Measurements from ENCODE around the gene NCKAP5L. TPM values are rescaled to one million over a fixed set of nuclear protein-coding genes. Genes with fewer than 3 reads are reported as not detected.

NCKAP5L gene
- total RNA-seq, 1 experiment from 2014 or later = 20.9 TPM

GRCh38 chr12:49825971-49826421 is 2.2 kb downstream of the NCKAP5L start:
- no TSS peak for BruUV-seq (replicated peaks)
- Histone ChIP-seq H3K4me1 (replicated peaks; ENCODE audit: insufficient read depth) (peaks cover 14% of the 10 kb centered on the region), H3K9me3 (ENCODE audit: insufficient read depth, low read depth) (no peaks in the 10 kb centered on the region), H3K27me3 (ENCODE audit: insufficient read depth, low read depth) (no peaks in the 10 kb centered on the region), H3K4me3 (no peak overlapping the region), H4K20me1 (ENCODE audit: insufficient read depth) (peaks cover 19% of the 10 kb centered on the region; the same call in 1 of the 2 replicates), H3K36me3 (ENCODE audit: low read depth) (no peaks in the 10 kb centered on the region), H3K27ac (no peak overlapping the region), H3K4me2 (no peak overlapping the region), H2AFZ (no peak overlapping the region), H3K79me2 (ENCODE audit: low read depth) (peaks cover 24% of the 10 kb centered on the region; the same call in 1 of the 2 replicates), H3F3A (ENCODE audit: insufficient read depth, low read depth) (no peaks in the 10 kb centered on the region), H3K9me2 (ENCODE audit: insufficient read depth) (no peaks in the 10 kb centered on the region)
- no peak for TF ChIP-seq EZH2 (IDR thresholded peaks at IDR 0.05; ENCODE audit: low read depth)
- TF ChIP-seq, protein P1, sequence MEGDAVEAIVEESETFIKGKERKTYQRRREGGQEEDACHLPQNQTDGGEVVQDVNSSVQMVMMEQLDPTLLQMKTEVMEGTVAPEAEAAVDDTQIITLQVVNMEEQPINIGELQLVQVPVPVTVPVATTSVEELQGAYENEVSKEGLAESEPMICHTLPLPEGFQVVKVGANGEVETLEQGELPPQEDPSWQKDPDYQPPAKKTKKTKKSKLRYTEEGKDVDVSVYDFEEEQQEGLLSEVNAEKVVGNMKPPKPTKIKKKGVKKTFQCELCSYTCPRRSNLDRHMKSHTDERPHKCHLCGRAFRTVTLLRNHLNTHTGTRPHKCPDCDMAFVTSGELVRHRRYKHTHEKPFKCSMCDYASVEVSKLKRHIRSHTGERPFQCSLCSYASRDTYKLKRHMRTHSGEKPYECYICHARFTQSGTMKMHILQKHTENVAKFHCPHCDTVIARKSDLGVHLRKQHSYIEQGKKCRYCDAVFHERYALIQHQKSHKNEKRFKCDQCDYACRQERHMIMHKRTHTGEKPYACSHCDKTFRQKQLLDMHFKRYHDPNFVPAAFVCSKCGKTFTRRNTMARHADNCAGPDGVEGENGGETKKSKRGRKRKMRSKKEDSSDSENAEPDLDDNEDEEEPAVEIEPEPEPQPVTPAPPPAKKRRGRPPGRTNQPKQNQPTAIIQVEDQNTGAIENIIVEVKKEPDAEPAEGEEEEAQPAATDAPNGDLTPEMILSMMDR (conservative IDR thresholded peaks at IDR 0.05) = no peak
- intact Hi-C loops (cut with micrococcal nuclease; ENCODE audit: unreplicated experiment) = no loop called here
- ChIA-PET CTCF (interaction anchor here (0.6 to 0.9 kb wide), 2 partner anchors 14 to 440 kb away, joined by 3 to 5 read pairs; no protein-coding TSS in a partner anchor), POLR2A (ENCODE audit: unreplicated experiment) (interaction anchor here (0.6 kb wide), 1 partner anchor 828 kb away, joined by 9 read pairs; no protein-coding TSS in a partner anchor)
- DNase-seq = no peak

DNA sequence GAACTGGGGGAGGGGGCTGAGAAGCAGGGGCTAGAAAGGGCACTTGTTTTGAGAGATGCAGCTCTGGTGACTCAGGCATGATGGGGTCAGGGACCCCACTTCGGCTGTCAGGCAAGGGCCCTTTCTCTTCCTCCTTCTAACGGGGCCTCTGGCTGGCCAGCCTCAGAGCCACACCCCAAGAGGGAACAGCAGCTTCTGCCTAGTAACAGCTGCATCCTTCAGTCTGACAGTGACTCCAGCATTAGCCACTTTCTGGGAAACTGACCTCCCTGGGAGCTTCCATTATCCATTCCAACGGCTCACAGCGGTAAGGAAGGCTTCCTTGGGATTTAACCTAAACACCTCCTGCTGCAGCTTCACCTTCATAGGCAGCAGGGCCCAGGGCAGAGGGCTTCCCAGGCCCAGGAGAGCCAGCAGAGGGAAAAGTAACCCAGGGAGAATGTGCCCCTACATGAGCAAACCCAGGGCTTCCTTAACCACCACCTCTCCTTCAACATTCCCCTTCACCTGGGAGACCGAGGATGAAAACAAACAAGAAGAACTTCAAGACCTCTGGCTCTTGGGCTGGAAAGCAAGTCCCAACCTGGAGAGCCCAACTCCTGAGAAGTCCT is 2.7 kb downstream of the NCKAP5L start:
- peaks cover 14% of the 10 kb centered on the region for H3K4me1 ChIP-seq (replicated peaks; ENCODE audit: insufficient read depth)
- intact Hi-C loops (cut with micrococcal nuclease; ENCODE audit: unreplicated experiment) = no loop called here
- H2AFZ ChIP-seq = no peak overlapping the region
- no peaks in the 10 kb centered on the region for H3K27me3 ChIP-seq (ENCODE audit: insufficient read depth, low read depth)
- H3K4me3 ChIP-seq = no peak overlapping the region
- no peaks in the 10 kb centered on the region for H3K36me3 ChIP-seq (ENCODE audit: low read depth)
- TF ChIP-seq EZH2 (IDR thresholded peaks at IDR 0.05; ENCODE audit: low read depth) = no peak
- TF ChIP-seq, protein P1 (conservative IDR thresholded peaks at IDR 0.05) = no peak
- POLR2A ChIA-PET (ENCODE audit: unreplicated experiment) = interaction anchor here (0.5 kb wide), 1 partner anchor 429 kb away, joined by 18 read pairs; no protein-coding TSS in a partner anchor
- CTCF ChIA-PET = interaction anchor here (0.6 to 0.9 kb wide), 2 partner anchors 14 to 440 kb away, joined by 3 to 5 read pairs; no protein-coding TSS in a partner anchor
- no peak for DNase-seq
- no peaks in the 10 kb centered on the region for H3K9me3 ChIP-seq (ENCODE audit: insufficient read depth, low read depth)
- H3K79me2 ChIP-seq (ENCODE audit: low read depth) = peaks cover 24% of the 10 kb centered on the region; the same call in 1 of the 2 replicates
- H3F3A ChIP-seq (ENCODE audit: insufficient read depth, low read depth) = no peaks in the 10 kb centered on the region
- no peaks in the 10 kb centered on the region for H3K9me2 ChIP-seq (ENCODE audit: insufficient read depth)
- H3K4me2 ChIP-seq = no peak overlapping the region
- peaks cover 19% of the 10 kb centered on the region; the same call in 1 of the 2 replicates for H4K20me1 ChIP-seq (ENCODE audit: insufficient read depth)
- BruUV-seq (replicated peaks) = no TSS peak
- H3K27ac ChIP-seq = no peak overlapping the region

- no peak overlapping the region for H3K27ac ChIP-seq
- intact Hi-C loops (cut with micrococcal nuclease; ENCODE audit: unreplicated experiment) = no loop called here
- DNase-seq = no peak
- ChIA-PET CTCF (no interaction called here), POLR2A (ENCODE audit: unreplicated experiment) (interaction anchor here (0.5 kb wide), 1 partner anchor 429 kb away, joined by 18 read pairs; no protein-coding TSS in a partner anchor)
- TF ChIP-seq, protein P1 (conservative IDR thresholded peaks at IDR 0.05) = no peak
- no peak for TF ChIP-seq EZH2 (IDR thresholded peaks at IDR 0.05; ENCODE audit: low read depth)
- no peaks in the 10 kb centered on the region for H3F3A ChIP-seq (ENCODE audit: insufficient read depth, low read depth)
- H3K4me2 ChIP-seq = no peak overlapping the region
- peaks cover 24% of the 10 kb centered on the region; the same call in 1 of the 2 replicates for H3K79me2 ChIP-seq (ENCODE audit: low read depth)
- H4K20me1 ChIP-seq (ENCODE audit: insufficient read depth) = peaks cover 19% of the 10 kb centered on the region; the same call in 1 of the 2 replicates
- H3K9me2 ChIP-seq (ENCODE audit: insufficient read depth) = no peaks in the 10 kb centered on the region
- no peak overlapping the region for H3K4me3 ChIP-seq
- BruUV-seq (replicated peaks) = no TSS peak
- H3K36me3 ChIP-seq (ENCODE audit: low read depth) = no peaks in the 10 kb centered on the region
- no peaks in the 10 kb centered on the region for H3K9me3 ChIP-seq (ENCODE audit: insufficient read depth, low read depth)
- peaks cover 14% of the 10 kb centered on the region for H3K4me1 ChIP-seq (replicated peaks; ENCODE audit: insufficient read depth)
- H3K27me3 ChIP-seq (ENCODE audit: insufficient read depth, low read depth) = no peaks in the 10 kb centered on the region
- H2AFZ ChIP-seq = no peak overlapping the region
Observed at GRCh38 chr12:49824895-49825294, 3.3 kb downstream of the NCKAP5L start.
